ENCODE data around the gene SDSL. TPM values are rescaled to one million over a fixed set of nuclear protein-coding genes. Genes with fewer than 3 reads are reported as not detected.

SDSL gene
- polyA plus RNA-seq, 1 donor (not counting 4 experiments of a cell fraction or from before 2014, with no cell fraction given), result 1.9 TPM

DNA sequence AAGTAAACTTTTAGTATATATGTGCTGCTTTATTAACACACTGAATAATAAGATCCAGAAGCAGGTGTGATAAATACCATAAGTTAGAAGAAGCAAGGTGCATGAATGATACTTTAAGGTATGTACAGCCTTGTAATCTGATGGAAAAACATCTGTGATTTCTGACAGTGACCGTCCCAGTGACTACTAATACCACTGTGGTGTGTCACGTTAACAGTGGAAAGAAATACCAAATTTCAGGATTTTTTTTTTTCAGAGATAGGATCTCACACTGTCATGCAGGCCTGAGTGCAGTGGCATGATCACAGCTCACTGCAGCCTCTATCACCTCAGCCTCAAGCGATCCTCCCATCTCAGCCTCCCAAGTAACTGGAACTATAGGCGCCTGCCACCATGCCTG, 40.0 kb upstream of the SDSL start:
- H3K4me1 ChIP-seq (ENCODE audit: control insufficient read depth, extremely low read depth, insufficient read depth, low read length), result no peaks in the 10 kb centered on the region
- FAIRE-seq (no peak), DNase-seq (ENCODE audit: low read depth, low spot score) (no peak)
- no peak overlapping the region for H3K9ac ChIP-seq (ENCODE audit: control insufficient read depth, extremely low read depth, insufficient read depth, low read length)
- no peak overlapping the region for H2AFZ ChIP-seq (ENCODE audit: control insufficient read depth, low read length)
- dilution Hi-C loops (cut with MboI; ENCODE audit: extremely low pct_ligation_motif_present, low sequenced_read_pairs), result no loop called here
- no peaks in the 10 kb centered on the region for H3K79me2 ChIP-seq (ENCODE audit: control insufficient read depth, insufficient read depth, low read length)
- no peaks in the 10 kb centered on the region for H3K27me3 ChIP-seq (ENCODE audit: control insufficient read depth, extremely low read depth, insufficient read depth, low read length)
- no peak overlapping the region for H3K4me3 ChIP-seq (ENCODE audit: control insufficient read depth in 2 of 3, extremely low read depth in 1 of 3, insufficient read depth in 2 of 3, low read depth in 1 of 3, low read length in 3 of 3)
- H3K4me2 ChIP-seq (ENCODE audit: control insufficient read depth, extremely low read depth, insufficient read depth, low read depth, low read length), result no peak overlapping the region
- no peaks in the 10 kb centered on the region for H3K9me3 ChIP-seq (ENCODE audit: control insufficient read depth, low read depth, low read length)
- no peaks in the 10 kb centered on the region for H4K20me1 ChIP-seq (ENCODE audit: control insufficient read depth, extremely low read depth, insufficient read depth, low read length)
- H3K36me3 ChIP-seq (ENCODE audit: control insufficient read depth in 2 of 2, extremely low read depth in 1 of 2, insufficient read depth in 2 of 2, low read length in 2 of 2), result peaks cover 0 to 20% of the 10 kb centered on the region in 2 experiments
- H3K9me1 ChIP-seq (ENCODE audit: control insufficient read depth, extremely low read depth, insufficient read depth, low read length), result no peaks in the 10 kb centered on the region
- H3K27ac ChIP-seq (ENCODE audit: control insufficient read depth, insufficient read depth, low read length), result no peak overlapping the region
- TF ChIP-seq, protein P1, sequence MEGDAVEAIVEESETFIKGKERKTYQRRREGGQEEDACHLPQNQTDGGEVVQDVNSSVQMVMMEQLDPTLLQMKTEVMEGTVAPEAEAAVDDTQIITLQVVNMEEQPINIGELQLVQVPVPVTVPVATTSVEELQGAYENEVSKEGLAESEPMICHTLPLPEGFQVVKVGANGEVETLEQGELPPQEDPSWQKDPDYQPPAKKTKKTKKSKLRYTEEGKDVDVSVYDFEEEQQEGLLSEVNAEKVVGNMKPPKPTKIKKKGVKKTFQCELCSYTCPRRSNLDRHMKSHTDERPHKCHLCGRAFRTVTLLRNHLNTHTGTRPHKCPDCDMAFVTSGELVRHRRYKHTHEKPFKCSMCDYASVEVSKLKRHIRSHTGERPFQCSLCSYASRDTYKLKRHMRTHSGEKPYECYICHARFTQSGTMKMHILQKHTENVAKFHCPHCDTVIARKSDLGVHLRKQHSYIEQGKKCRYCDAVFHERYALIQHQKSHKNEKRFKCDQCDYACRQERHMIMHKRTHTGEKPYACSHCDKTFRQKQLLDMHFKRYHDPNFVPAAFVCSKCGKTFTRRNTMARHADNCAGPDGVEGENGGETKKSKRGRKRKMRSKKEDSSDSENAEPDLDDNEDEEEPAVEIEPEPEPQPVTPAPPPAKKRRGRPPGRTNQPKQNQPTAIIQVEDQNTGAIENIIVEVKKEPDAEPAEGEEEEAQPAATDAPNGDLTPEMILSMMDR (optimal IDR thresholded peaks at IDR 0.05 in 1 of 3, IDR thresholded peaks at IDR 0.05 in 1 of 3, conservative IDR thresholded peaks at IDR 0.05 in 1 of 3; ENCODE audit: extremely low read depth in 1 of 3, insufficient read depth in 2 of 3, low read length in 3 of 3), result no peak
- no peak for TF ChIP-seq EZH2 (IDR thresholded peaks at IDR 0.05; ENCODE audit: low read length)

DNA sequence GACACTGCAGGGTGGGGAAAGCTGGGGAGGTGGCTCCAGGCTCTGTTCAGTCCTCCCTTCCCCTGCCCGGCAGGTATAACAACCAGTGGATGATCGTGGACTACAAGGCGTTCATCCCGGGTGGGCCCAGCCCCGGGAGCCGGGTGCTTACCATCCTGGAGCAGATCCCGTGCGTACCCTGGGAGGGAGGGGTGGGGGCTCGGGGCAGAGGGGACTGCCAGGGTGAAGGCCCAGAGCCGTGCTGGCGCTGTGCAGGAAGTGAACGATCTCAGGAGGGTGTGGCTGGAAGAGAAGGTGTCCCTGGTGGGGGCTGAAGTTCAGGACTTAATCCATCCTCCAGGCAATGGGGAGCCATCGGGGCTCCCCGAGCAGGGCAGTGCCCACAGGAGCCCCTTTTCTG, 37.4 kb upstream of the SDSL start:
- no peaks in the 10 kb centered on the region for H3K27me3 ChIP-seq (ENCODE audit: control insufficient read depth, extremely low read depth, insufficient read depth, low read length)
- no peak overlapping the region for H3K9ac ChIP-seq (ENCODE audit: control insufficient read depth, extremely low read depth, insufficient read depth, low read length)
- dilution Hi-C loops (cut with MboI; ENCODE audit: extremely low pct_ligation_motif_present, low sequenced_read_pairs), result no loop called here
- H3K4me1 ChIP-seq (ENCODE audit: control insufficient read depth, extremely low read depth, insufficient read depth, low read length), result no peaks in the 10 kb centered on the region
- H4K20me1 ChIP-seq (ENCODE audit: control insufficient read depth, extremely low read depth, insufficient read depth, low read length), result no peaks in the 10 kb centered on the region
- H2AFZ ChIP-seq (ENCODE audit: control insufficient read depth, low read length), result no peak overlapping the region
- H3K27ac ChIP-seq (ENCODE audit: control insufficient read depth, insufficient read depth, low read length), result no peak overlapping the region
- no peak overlapping the region for H3K4me2 ChIP-seq (ENCODE audit: control insufficient read depth, extremely low read depth, insufficient read depth, low read depth, low read length)
- FAIRE-seq (no peak), DNase-seq (ENCODE audit: low read depth, low spot score) (no peak)
- no peaks in the 10 kb centered on the region for H3K9me3 ChIP-seq (ENCODE audit: control insufficient read depth, low read depth, low read length)
- no peak for TF ChIP-seq EZH2 (IDR thresholded peaks at IDR 0.05; ENCODE audit: low read length)
- TF ChIP-seq, protein P1 (optimal IDR thresholded peaks at IDR 0.05 in 1 of 3, IDR thresholded peaks at IDR 0.05 in 1 of 3, conservative IDR thresholded peaks at IDR 0.05 in 1 of 3; ENCODE audit: extremely low read depth in 1 of 3, insufficient read depth in 2 of 3, low read length in 3 of 3), result no peak
- H3K36me3 ChIP-seq (ENCODE audit: control insufficient read depth in 2 of 2, extremely low read depth in 1 of 2, insufficient read depth in 2 of 2, low read length in 2 of 2), result peaks cover 0 to 28% of the 10 kb centered on the region in 2 experiments
- no peaks in the 10 kb centered on the region for H3K79me2 ChIP-seq (ENCODE audit: control insufficient read depth, insufficient read depth, low read length)
- no peak overlapping the region for H3K4me3 ChIP-seq (ENCODE audit: control insufficient read depth in 2 of 3, extremely low read depth in 1 of 3, insufficient read depth in 2 of 3, low read depth in 1 of 3, low read length in 3 of 3)
- H3K9me1 ChIP-seq (ENCODE audit: control insufficient read depth, extremely low read depth, insufficient read depth, low read length), result no peaks in the 10 kb centered on the region
